ENCODE data around the gene LYPD6B. TPM values are rescaled to one million over a fixed set of nuclear protein-coding genes. Genes with fewer than 3 reads are reported as not detected.

Gene LYPD6B
- total RNA-seq, 1 experiment from 2014 or later = 6.1 TPM

DNA sequence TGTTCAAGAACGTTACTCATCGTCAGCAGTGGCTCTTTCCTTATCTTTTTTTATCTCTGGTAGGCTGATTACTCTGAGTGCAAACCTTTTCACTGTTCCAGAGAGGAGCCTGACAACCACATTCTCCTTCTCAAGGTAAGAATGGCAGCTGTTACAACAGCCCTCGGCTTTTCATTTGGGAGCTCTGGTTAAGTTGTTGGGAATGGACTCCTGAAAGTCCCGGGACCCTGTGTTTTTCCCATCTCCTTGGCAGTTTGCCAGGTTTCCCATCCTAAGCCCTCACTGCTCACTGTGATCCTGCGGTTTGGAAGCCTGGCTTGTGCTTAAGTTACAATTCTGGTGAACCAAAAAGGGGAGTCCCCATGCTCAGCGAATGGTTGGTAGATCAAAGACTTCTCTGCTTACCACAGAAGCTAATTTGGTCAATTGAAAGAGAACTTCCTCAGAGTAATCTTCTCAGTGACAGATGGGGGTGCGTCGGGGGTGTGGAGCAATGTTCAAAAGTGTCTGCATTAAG is 122.3 kb downstream of the LYPD6B start:
- ChIA-PET RAD21 (ENCODE audit: low non-redundant PET in 1 of 2, low total read pairs in 2 of 2, uncharacterized antibody in 2 of 2, unreplicated experiment in 2 of 2) (no interaction called here), POLR2A (no interaction called here), CTCF (no interaction called here)
- no peaks in the 10 kb centered on the region for H4K20me1 ChIP-seq (ENCODE audit: insufficient read depth)
- no peaks in the 10 kb centered on the region for H3K36me3 ChIP-seq (ENCODE audit: control insufficient read depth in 1 of 2, insufficient read depth in 2 of 2, low read length in 2 of 2)
- H3K4me2 ChIP-seq (ENCODE audit: low read length) = no peak overlapping the region
- no peaks in the 10 kb centered on the region for H3K79me2 ChIP-seq (ENCODE audit: insufficient read depth, low read length)
- no peaks in the 10 kb centered on the region for H3K9me3 ChIP-seq (ENCODE audit: control insufficient read depth in 1 of 2, insufficient read depth in 1 of 2, low read depth in 1 of 2, low read length in 2 of 2)
- no peak overlapping the region for H3K27ac ChIP-seq (ENCODE audit: low read depth, low read length)
- ATAC-seq (no peak), DNase-seq (ENCODE audit: low read depth, low spot score) (no peak)
- H3K4me1 ChIP-seq (ENCODE audit: control insufficient read depth in 1 of 2, insufficient read depth in 2 of 2, low read length in 2 of 2) = peaks cover 3 to 8% of the 10 kb centered on the region in 2 experiments; a peak in 2 of 4 replicates
- no peaks in the 10 kb centered on the region; the same call in 1 of the 2 replicates for H3K27me3 ChIP-seq (ENCODE audit: insufficient read depth, low read length)
- TF ChIP-seq, protein P1, sequence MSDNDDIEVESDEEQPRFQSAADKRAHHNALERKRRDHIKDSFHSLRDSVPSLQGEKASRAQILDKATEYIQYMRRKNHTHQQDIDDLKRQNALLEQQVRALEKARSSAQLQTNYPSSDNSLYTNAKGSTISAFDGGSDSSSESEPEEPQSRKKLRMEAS (IDR thresholded peaks at IDR 0.05) = no peak
- TF ChIP-seq POLR2A (IDR thresholded peaks at IDR 0.05; ENCODE audit: borderline replicate concordance, extremely low read depth, insufficient read depth, insufficient read length) (no peak), SP1 (IDR thresholded peaks at IDR 0.05; ENCODE audit: low read depth) (no peak), FOSL1 (IDR thresholded peaks at IDR 0.05; ENCODE audit: low read depth) (no peak), RAD21 (IDR thresholded peaks at IDR 0.05; ENCODE audit: low read depth) (no peak), ELF1 (IDR thresholded peaks at IDR 0.05; ENCODE audit: borderline replicate concordance, low read depth) (no peak), YY1 (IDR thresholded peaks at IDR 0.05; ENCODE audit: extremely low read depth, insufficient replicate concordance, low read depth, low read length) (no peak), JUND (IDR thresholded peaks at IDR 0.05) (no peak), CBX3 (IDR thresholded peaks at IDR 0.05; ENCODE audit: low read depth) (no peak), EGR1 (IDR thresholded peaks at IDR 0.05; ENCODE audit: low read depth) (no peak), SRF (IDR thresholded peaks at IDR 0.05; ENCODE audit: low read depth) (no peak), CEBPB (IDR thresholded peaks at IDR 0.05; ENCODE audit: low read depth) (no peak), TCF7L2 (IDR thresholded peaks at IDR 0.05; ENCODE audit: borderline replicate concordance, extremely low read depth, insufficient read depth, insufficient read length) (no peak)
- TF ChIP-seq, protein P2, sequence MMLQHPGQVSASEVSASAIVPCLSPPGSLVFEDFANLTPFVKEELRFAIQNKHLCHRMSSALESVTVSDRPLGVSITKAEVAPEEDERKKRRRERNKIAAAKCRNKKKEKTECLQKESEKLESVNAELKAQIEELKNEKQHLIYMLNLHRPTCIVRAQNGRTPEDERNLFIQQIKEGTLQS (IDR thresholded peaks at IDR 0.05) = no peak
- TF ChIP-seq, protein P3, sequence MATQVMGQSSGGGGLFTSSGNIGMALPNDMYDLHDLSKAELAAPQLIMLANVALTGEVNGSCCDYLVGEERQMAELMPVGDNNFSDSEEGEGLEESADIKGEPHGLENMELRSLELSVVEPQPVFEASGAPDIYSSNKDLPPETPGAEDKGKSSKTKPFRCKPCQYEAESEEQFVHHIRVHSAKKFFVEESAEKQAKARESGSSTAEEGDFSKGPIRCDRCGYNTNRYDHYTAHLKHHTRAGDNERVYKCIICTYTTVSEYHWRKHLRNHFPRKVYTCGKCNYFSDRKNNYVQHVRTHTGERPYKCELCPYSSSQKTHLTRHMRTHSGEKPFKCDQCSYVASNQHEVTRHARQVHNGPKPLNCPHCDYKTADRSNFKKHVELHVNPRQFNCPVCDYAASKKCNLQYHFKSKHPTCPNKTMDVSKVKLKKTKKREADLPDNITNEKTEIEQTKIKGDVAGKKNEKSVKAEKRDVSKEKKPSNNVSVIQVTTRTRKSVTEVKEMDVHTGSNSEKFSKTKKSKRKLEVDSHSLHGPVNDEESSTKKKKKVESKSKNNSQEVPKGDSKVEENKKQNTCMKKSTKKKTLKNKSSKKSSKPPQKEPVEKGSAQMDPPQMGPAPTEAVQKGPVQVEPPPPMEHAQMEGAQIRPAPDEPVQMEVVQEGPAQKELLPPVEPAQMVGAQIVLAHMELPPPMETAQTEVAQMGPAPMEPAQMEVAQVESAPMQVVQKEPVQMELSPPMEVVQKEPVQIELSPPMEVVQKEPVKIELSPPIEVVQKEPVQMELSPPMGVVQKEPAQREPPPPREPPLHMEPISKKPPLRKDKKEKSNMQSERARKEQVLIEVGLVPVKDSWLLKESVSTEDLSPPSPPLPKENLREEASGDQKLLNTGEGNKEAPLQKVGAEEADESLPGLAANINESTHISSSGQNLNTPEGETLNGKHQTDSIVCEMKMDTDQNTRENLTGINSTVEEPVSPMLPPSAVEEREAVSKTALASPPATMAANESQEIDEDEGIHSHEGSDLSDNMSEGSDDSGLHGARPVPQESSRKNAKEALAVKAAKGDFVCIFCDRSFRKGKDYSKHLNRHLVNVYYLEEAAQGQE (IDR thresholded peaks at IDR 0.05; ENCODE audit: low read depth) = no peak
- TF ChIP-seq, protein P4, sequence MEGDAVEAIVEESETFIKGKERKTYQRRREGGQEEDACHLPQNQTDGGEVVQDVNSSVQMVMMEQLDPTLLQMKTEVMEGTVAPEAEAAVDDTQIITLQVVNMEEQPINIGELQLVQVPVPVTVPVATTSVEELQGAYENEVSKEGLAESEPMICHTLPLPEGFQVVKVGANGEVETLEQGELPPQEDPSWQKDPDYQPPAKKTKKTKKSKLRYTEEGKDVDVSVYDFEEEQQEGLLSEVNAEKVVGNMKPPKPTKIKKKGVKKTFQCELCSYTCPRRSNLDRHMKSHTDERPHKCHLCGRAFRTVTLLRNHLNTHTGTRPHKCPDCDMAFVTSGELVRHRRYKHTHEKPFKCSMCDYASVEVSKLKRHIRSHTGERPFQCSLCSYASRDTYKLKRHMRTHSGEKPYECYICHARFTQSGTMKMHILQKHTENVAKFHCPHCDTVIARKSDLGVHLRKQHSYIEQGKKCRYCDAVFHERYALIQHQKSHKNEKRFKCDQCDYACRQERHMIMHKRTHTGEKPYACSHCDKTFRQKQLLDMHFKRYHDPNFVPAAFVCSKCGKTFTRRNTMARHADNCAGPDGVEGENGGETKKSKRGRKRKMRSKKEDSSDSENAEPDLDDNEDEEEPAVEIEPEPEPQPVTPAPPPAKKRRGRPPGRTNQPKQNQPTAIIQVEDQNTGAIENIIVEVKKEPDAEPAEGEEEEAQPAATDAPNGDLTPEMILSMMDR (IDR thresholded peaks at IDR 0.05 in 2 of 3, conservative IDR thresholded peaks at IDR 0.05 in 1 of 3; ENCODE audit: borderline replicate concordance in 1 of 3, insufficient read depth in 1 of 3, low read depth in 2 of 3, low read length in 2 of 3) = no peak
- TF ChIP-seq, protein P5, sequence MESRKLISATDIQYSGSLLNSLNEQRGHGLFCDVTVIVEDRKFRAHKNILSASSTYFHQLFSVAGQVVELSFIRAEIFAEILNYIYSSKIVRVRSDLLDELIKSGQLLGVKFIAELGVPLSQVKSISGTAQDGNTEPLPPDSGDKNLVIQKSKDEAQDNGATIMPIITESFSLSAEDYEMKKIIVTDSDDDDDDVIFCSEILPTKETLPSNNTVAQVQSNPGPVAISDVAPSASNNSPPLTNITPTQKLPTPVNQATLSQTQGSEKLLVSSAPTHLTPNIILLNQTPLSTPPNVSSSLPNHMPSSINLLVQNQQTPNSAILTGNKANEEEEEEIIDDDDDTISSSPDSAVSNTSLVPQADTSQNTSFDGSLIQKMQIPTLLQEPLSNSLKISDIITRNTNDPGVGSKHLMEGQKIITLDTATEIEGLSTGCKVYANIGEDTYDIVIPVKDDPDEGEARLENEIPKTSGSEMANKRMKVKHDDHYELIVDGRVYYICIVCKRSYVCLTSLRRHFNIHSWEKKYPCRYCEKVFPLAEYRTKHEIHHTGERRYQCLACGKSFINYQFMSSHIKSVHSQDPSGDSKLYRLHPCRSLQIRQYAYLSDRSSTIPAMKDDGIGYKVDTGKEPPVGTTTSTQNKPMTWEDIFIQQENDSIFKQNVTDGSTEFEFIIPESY (IDR thresholded peaks at IDR 0.05; ENCODE audit: extremely low read depth, insufficient replicate concordance, low read length) = no peak
- H2AFZ ChIP-seq (ENCODE audit: low read depth, low read length, poor library complexity, severe bottlenecking) = no peak overlapping the region
- no TSS peak for BruUV-seq (replicated peaks)
- H3K4me3 ChIP-seq (replicated peaks in 1 of 2; ENCODE audit: low read depth in 1 of 2, low read length in 2 of 2) = no peak overlapping the region
- intact Hi-C loops (cut with micrococcal nuclease) = no loop called here
- H3K9ac ChIP-seq (ENCODE audit: low read length) = no peak overlapping the region
- H3K9me2 ChIP-seq (ENCODE audit: insufficient read depth) = no peaks in the 10 kb centered on the region; the same call in 1 of the 2 replicates
